ENCODE data around the gene NEU2.

NEU2 gene

DNA sequence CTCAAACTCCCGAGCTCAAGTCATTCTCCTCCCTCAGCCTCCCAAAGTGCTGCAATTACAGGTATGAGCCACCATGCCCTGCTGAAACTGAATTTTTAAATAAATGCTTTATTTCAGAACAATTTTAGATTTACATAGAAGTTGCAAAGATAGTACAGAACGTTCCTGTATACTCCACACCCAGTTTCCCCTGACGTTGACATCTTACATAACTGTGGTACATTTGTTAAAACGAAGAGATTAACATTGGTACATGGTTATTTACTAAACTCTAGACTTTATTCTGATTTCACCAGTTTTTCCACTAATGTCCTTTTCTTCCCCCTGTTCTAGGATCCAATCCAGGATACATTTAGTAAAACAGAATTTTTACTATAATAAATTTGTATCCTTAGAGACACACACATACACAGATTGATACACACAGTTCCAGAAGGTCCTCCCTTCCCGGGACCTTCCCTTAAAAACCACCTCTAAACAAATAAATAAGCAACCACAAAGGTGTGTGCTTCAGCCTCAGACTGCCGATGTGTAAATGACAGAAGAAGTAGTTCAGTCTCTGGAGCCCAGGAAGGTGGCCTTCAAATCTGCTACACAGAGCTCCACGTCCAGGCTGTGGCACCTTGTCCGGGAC lies 6.9 kb downstream of the NEU2 start:
- ChIA-PET CTCF (interaction anchor here (0.6 to 2.2 kb wide), 3 partner anchors 10 to 15 kb away, joined by 3 to 10 read pairs (median 3); no protein-coding TSS in a partner anchor), POLR2A (no interaction called here)
- Histone ChIP-seq H3K27ac (ENCODE audit: extremely low read depth, low read depth, low read length) (no peak overlapping the region), H3K9me3 (ENCODE audit: control insufficient read depth, insufficient read depth, low read depth, low read length) (no peaks in the 10 kb centered on the region), H3K36me3 (ENCODE audit: control insufficient read depth in 2 of 2, insufficient read depth in 1 of 2, low read length in 2 of 2) (no peaks in the 10 kb centered on the region), H3K4me3 (ENCODE audit: low read depth, low read length) (no peak overlapping the region), H3K4me1 (ENCODE audit: control insufficient read depth, insufficient read depth, low read length) (no peaks in the 10 kb centered on the region)
- no peak for TF ChIP-seq ZNF664 (tag by site-specific recombination; IDR thresholded peaks at IDR 0.05)

DNA sequence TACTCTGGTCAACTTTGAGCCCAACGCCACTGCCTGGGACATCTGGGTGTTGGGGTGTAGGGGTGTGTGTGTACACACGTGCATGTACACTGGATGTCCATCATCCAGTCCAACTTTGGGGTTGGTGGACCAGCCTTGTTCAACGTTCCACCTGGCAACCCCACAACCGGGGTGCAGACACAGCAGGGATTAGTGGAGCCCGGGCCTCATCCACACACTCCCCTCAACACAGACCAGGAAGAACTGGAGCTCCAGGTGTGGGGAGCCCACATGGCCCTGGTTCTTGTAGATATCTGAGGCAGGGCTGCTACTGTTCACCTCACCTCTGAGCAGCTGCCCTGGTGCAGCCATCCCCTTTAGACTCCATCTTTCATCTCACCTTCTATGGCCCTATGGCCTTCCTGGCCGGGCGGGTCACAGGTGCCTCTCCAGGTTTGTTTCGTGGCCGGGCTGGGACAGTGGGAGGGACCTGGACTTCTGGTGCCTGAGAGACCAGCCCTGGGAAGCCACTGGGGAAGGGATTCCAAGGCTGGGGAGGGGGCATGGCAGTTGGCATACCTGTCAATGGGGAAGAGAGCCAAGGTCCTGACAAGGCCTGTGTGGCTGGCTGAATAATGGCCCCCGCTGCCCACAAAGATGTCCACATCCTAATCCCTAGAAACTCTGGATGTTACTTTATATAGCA lies 7.5 kb downstream of the NEU2 start:
- CTCF ChIA-PET, result interaction anchor here (0.6 to 2.2 kb wide), 3 partner anchors 11 to 272 kb away, joined by 3 to 10 read pairs (median 3); no protein-coding TSS in a partner anchor
- H3K4me1 ChIP-seq (ENCODE audit: control insufficient read depth, insufficient read depth, low read length), result no peaks in the 10 kb centered on the region
- H3K27ac ChIP-seq (ENCODE audit: extremely low read depth, low read depth, low read length), result no peak overlapping the region
- no peak overlapping the region for H3K4me3 ChIP-seq (ENCODE audit: low read depth, low read length)
- no peak for TF ChIP-seq ZFHX2 (tag by site-specific recombination; conservative IDR thresholded peaks at IDR 0.05)
- no peak for TF ChIP-seq BCL11B (tag by site-specific recombination; IDR thresholded peaks at IDR 0.05; ENCODE audit: low read depth)
- 0 out of 2 replicates have a peak, but pooled peaks have one; percentile 41 for TF ChIP-seq ZNF239 (tag by site-specific recombination; IDR thresholded peaks at IDR 0.05)
- H3K36me3 ChIP-seq (ENCODE audit: control insufficient read depth in 2 of 2, insufficient read depth in 1 of 2, low read length in 2 of 2), result no peaks in the 10 kb centered on the region
- no peaks in the 10 kb centered on the region for H3K9me3 ChIP-seq (ENCODE audit: control insufficient read depth, insufficient read depth, low read depth, low read length)
- POLR2A ChIA-PET, result no interaction called here

DNA sequence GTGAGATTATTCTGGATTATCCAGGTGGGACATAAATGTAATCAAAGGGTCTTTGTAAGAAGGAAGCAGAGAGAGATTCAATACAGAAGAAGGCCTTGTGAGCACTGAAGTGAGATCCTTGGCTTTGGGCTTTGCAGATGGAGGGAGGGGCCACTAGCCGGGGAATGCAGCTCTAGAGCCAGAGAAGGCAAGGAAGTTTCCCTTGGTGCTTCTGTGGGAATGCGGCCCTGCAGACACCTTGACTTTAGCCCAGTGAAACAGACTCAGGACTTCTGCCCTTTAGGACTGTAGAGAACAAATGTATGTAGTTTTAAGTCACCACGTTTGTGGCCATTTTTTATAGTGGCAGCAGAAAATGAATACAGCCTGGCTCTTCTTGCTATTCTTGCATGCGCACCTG lies 8.1 kb downstream of the NEU2 start:
- no peak overlapping the region for H3K4me3 ChIP-seq (ENCODE audit: low read depth, low read length)
- TF ChIP-seq ZNF202 (tag by site-specific recombination; IDR thresholded peaks at IDR 0.05; ENCODE audit: borderline replicate concordance) (no peak), ZNF596 (tag by site-specific recombination; IDR thresholded peaks at IDR 0.05) (no peak), ZNF214 (tag by site-specific recombination; IDR thresholded peaks at IDR 0.05; ENCODE audit: borderline replicate concordance) (no peak), ZNF174 (tag by site-specific recombination; IDR thresholded peaks at IDR 0.05) (no peak), ZNF843 (tag by site-specific recombination; IDR thresholded peaks at IDR 0.05) (no peak), ZNF707 (tag by site-specific recombination; IDR thresholded peaks at IDR 0.05) (no peak), ZBTB17 (tag by site-specific recombination; IDR thresholded peaks at IDR 0.05) (no peak), ZNF621 (tag by site-specific recombination; IDR thresholded peaks at IDR 0.05) (no peak), ZBTB8A (tag by site-specific recombination; IDR thresholded peaks at IDR 0.05) (no peak), ZNF24 (tag by site-specific recombination; IDR thresholded peaks at IDR 0.05) (no peak), ZBTB1 (tag by site-specific recombination; IDR thresholded peaks at IDR 0.05) (no peak), HOXA7 (CRISPR knock-in tag; IDR thresholded peaks at IDR 0.05; ENCODE audit: borderline replicate concordance) (no peak), ZNF221 (tag by site-specific recombination; IDR thresholded peaks at IDR 0.05; ENCODE audit: borderline replicate concordance) (no peak), OSR2 (tag by site-specific recombination; IDR thresholded peaks at IDR 0.05) (no peak), ZNF324 (tag by site-specific recombination; IDR thresholded peaks at IDR 0.05) (no peak), GFI1B (tag by site-specific recombination; IDR thresholded peaks at IDR 0.05) (no peak), ZNF792 (tag by site-specific recombination; IDR thresholded peaks at IDR 0.05) (no peak)
- TF ChIP-seq, protein P1, sequence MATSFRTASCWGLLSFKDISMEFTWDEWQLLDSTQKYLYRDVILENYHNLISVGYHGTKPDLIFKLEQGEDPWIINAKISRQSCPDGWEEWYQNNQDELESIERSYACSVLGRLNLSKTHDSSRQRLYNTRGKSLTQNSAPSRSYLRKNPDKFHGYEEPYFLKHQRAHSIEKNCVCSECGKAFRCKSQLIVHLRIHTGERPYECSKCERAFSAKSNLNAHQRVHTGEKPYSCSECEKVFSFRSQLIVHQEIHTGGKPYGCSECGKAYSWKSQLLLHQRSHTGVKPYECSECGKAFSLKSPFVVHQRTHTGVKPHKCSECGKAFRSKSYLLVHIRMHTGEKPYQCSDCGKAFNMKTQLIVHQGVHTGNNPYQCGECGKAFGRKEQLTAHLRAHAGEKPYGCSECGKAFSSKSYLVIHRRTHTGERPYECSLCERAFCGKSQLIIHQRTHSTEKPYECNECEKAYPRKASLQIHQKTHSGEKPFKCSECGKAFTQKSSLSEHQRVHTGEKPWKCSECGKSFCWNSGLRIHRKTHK (tag by site-specific recombination; IDR thresholded peaks at IDR 0.05), result no peak
- TF ChIP-seq, protein P2, sequence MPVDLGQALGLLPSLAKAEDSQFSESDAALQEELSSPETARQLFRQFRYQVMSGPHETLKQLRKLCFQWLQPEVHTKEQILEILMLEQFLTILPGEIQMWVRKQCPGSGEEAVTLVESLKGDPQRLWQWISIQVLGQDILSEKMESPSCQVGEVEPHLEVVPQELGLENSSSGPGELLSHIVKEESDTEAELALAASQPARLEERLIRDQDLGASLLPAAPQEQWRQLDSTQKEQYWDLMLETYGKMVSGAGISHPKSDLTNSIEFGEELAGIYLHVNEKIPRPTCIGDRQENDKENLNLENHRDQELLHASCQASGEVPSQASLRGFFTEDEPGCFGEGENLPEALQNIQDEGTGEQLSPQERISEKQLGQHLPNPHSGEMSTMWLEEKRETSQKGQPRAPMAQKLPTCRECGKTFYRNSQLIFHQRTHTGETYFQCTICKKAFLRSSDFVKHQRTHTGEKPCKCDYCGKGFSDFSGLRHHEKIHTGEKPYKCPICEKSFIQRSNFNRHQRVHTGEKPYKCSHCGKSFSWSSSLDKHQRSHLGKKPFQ (tag by site-specific recombination; IDR thresholded peaks at IDR 0.05), result no peak
- H3K27ac ChIP-seq (ENCODE audit: extremely low read depth, low read depth, low read length), result no peak overlapping the region
- H3K9me3 ChIP-seq (ENCODE audit: control insufficient read depth, insufficient read depth, low read depth, low read length), result no peaks in the 10 kb centered on the region
- POLR2A ChIA-PET, result no interaction called here
- no peaks in the 10 kb centered on the region for H3K36me3 ChIP-seq (ENCODE audit: control insufficient read depth in 2 of 2, insufficient read depth in 1 of 2, low read length in 2 of 2)
- no peaks in the 10 kb centered on the region for H3K4me1 ChIP-seq (ENCODE audit: control insufficient read depth, insufficient read depth, low read length)
- CTCF ChIA-PET, result interaction anchor here (0.6 to 2.2 kb wide), 2 partner anchors 13 to 271 kb away, joined by 3 to 10 read pairs; no protein-coding TSS in a partner anchor
